GM12878 (cell line): ENCODE results near the gene TSPAN19.

Experiments used
- BRCA1 ChIP-seq: IDR thresholded peaks from 2 replicates; pipeline ENCODE4 v1.6.1; 2011; ENCODE audit warnings: low read depth, low read length, improper control_type of control experiment
- CTCF ChIP-seq, 3 experiments: IDR thresholded peaks in 2 of 3; conservative IDR thresholded peaks in 1 of 3; 2 replicates each; pipeline ENCODE4 v1.5.1; 2011; ENCODE audit warnings: low read depth in 3 of 3, low read length in 3 of 3, mild to moderate bottlenecking in 3 of 3, control low read depth in 2 of 3, moderate library complexity in 2 of 3, inconsistent platforms in 1 of 3, mixed read lengths in 1 of 3; ENCODE audit not compliant: control insufficient read depth in 2 of 3, insufficient read depth in 1 of 3; ENCODE audit errors: extremely low read depth in 1 of 3
- HDAC6 ChIP-seq: fragments of 200-600 bp; sonication (generic); IDR thresholded peaks from one replicate; pipeline ENCODE4 v1.8.0; 2017; ENCODE audit warnings: antibody characterized with exemption; ENCODE audit not compliant: unreplicated experiment
- IRF3 ChIP-seq: fragments of 450-650 bp; IDR thresholded peaks from 2 replicates; pipeline ENCODE4 v1.6.1; 2014; ENCODE audit warnings: mild to moderate bottlenecking
- JUND ChIP-seq: IDR thresholded peaks from 2 replicates; pipeline ENCODE4 v1.6.1; 2012; ENCODE audit warnings: low read depth, mild to moderate bottlenecking, low read length, improper control_type of control experiment, moderate library complexity
- PKNOX1 ChIP-seq: fragments of 450-650 bp; IDR thresholded peaks from 2 replicates; pipeline ENCODE4 v1.6.1; 2016; ENCODE audit warnings: mild to moderate bottlenecking
- RAD21 ChIP-seq: IDR thresholded peaks from 2 replicates; pipeline ENCODE4 v1.6.1; 2011; ENCODE audit warnings: mild to moderate bottlenecking, low read depth, low read length, moderate library complexity; ENCODE audit not compliant: insufficient read depth
- TAF1 ChIP-seq: IDR thresholded peaks from 2 replicates; pipeline ENCODE4 v1.6.1; 2011; ENCODE audit warnings: mild to moderate bottlenecking, low read depth, low read length, borderline replicate concordance

- no peak for TF ChIP-seq TAF1
- no peak for TF ChIP-seq IRF3
- TF ChIP-seq CTCF (IDR thresholded peaks at IDR 0.05 in 2 of 3, conservative IDR thresholded peaks at IDR 0.05 in 1 of 3; ENCODE audit: control insufficient read depth in 2 of 3, extremely low read depth in 1 of 3, insufficient read depth in 1 of 3, low read depth in 3 of 3, low read length in 3 of 3), result no peak
- no peak for TF ChIP-seq HDAC6
- no peak for TF ChIP-seq JUND
- no peak for TF ChIP-seq RAD21
- TF ChIP-seq BRCA1, result no peak
- TF ChIP-seq PKNOX1, result no peak
Measured at GRCh38 chr12:84994426-84994825, 41.7 kb downstream of the TSPAN19 start.
